Activated CD8-positive, alpha-beta T cell treated with anti-CD3 and anti-CD28 coated beads for 36 hours (primary cell): ENCODE results near the gene ENKD1. TPM values are rescaled to one million over a fixed set of nuclear protein-coding genes. Genes with fewer than 3 reads are reported as not detected.

Experiments
- ATAC-seq: fragments of 200-7000 bp; cut with Tn5 transposase; one replicate; pipeline ENCODE4 v1.10.0; 2021; ENCODE audit warnings: mild to moderate bottlenecking, moderate library complexity
- CTCF ChIA-PET: fragments of 350-600 bp; sonication (Branson Sonifier 250); formaldehyde crosslinking; loops from one replicate; lab custom pipeline; 2021; ENCODE audit warnings: antibody characterized with exemption; lab: Charles Lee
- POLR2A ChIA-PET: fragments of 350-600 bp; sonication (Branson Sonifier 250); formaldehyde crosslinking; loops from one replicate; lab custom pipeline; 2021; ENCODE audit warnings: antibody characterized with exemption; lab: Charles Lee
- DNase-seq: peaks from one replicate; pipeline ENCODE4 v3.0.0-alpha.2; 2020
- H3K27ac Mint-ChIP-seq: one replicate; pipeline ENCODE4 v1.8.0; 2021; ENCODE audit warnings: mild to moderate bottlenecking, mixed read lengths
- H3K27me3 Mint-ChIP-seq: one replicate; pipeline ENCODE4 v1.8.0; 2021; ENCODE audit warnings: mixed read lengths
- H3K36me3 Mint-ChIP-seq: one replicate; pipeline ENCODE4 v1.8.0; 2021; ENCODE audit warnings: low read depth, mixed read lengths
- H3K4me1 Mint-ChIP-seq: one replicate; pipeline ENCODE4 v1.8.0; 2021; ENCODE audit warnings: low read depth, mixed read lengths
- H3K4me3 Mint-ChIP-seq: one replicate; pipeline ENCODE4 v1.8.0; 2021; ENCODE audit warnings: mild to moderate bottlenecking, moderate library complexity, mixed read lengths
- H3K9me3 Mint-ChIP-seq: one replicate; pipeline ENCODE4 v1.8.0; 2021; ENCODE audit warnings: mixed read lengths
- intact Hi-C: fragments of 100-400 bp; cut with micrococcal nuclease; formaldehyde crosslinking; loops from one replicate; pipeline ENCODE4 v1.10.0; 2022
- total RNA-seq, 2 experiments: library from RNA; stranded (reverse); gene quantifications; one replicate each; pipeline ENCODE4 v1.2.3, GENCODE V29; 2021
- TF ChIP-seq, protein P1 (sequence below): fragments of 200-600 bp; IDR thresholded peaks from one replicate; pipeline ENCODE4 v1.8.0; 2022; ENCODE audit warnings: antibody characterized with exemption, mild to moderate bottlenecking

Gene ENKD1
- total RNA-seq, 2 experiments from 2014 or later: 8.4 to 8.9 TPM

- H3K36me3 Mint-ChIP-seq: peaks cover 37% of the 10 kb centered on the region
- TF ChIP-seq, protein P1, sequence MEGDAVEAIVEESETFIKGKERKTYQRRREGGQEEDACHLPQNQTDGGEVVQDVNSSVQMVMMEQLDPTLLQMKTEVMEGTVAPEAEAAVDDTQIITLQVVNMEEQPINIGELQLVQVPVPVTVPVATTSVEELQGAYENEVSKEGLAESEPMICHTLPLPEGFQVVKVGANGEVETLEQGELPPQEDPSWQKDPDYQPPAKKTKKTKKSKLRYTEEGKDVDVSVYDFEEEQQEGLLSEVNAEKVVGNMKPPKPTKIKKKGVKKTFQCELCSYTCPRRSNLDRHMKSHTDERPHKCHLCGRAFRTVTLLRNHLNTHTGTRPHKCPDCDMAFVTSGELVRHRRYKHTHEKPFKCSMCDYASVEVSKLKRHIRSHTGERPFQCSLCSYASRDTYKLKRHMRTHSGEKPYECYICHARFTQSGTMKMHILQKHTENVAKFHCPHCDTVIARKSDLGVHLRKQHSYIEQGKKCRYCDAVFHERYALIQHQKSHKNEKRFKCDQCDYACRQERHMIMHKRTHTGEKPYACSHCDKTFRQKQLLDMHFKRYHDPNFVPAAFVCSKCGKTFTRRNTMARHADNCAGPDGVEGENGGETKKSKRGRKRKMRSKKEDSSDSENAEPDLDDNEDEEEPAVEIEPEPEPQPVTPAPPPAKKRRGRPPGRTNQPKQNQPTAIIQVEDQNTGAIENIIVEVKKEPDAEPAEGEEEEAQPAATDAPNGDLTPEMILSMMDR: no peak
- peaks cover 9% of the 10 kb centered on the region for H3K4me1 Mint-ChIP-seq
- POLR2A ChIA-PET: no interaction called here
- ATAC-seq: no peak
- H3K4me3 Mint-ChIP-seq: no peak overlapping the region
- no peaks in the 10 kb centered on the region for H3K9me3 Mint-ChIP-seq
- CTCF ChIA-PET: interaction anchor here (1.0 to 1.1 kb wide), 2 partner anchors 9 to 10 kb away, joined by 3 to 4 read pairs; partner anchors contain the start of gene CARMIL2
- no peak overlapping the region for H3K27ac Mint-ChIP-seq
- DNase-seq: no peak
- no peaks in the 10 kb centered on the region for H3K27me3 Mint-ChIP-seq
- intact Hi-C loops: no loop called here
Measured at GRCh38 chr16:67653789-67654402, 12.7 kb downstream of the ENKD1 start.

DNA sequence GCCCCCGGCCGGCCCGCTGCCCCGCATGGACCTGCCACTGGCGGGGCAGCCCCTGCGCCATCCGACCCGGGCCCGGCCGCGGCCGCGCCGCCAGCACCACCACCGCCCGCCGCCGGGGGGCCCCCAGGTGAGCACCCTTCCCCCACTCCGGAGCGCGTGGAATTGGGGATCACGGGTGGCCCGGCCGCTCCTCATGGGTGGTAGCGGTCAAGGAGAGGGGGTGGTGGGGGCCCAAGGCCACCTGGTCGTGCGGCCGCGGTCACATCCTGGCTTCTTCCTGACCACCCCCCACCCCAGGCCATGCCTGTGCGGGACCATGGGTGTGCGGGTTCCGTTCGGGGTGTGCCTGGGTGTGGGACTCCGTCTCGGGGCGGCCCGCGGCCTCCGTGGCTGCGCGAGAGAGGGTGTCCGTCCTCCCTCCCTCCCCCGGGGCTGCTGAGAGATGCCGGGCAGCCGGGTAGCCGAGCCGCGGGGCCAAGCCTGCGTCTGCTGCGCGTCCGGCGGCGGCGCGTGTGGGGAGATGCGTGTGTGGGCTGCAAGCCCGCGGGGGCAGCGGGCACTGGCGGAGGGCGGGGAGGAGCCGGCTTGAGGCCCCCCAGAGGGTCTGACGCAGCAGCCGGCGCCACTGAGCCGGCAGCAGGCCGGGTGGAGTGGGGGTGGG is 13.3 kb downstream of the ENKD1 start:
- H3K9me3 Mint-ChIP-seq: no peaks in the 10 kb centered on the region
- H3K27me3 Mint-ChIP-seq: no peaks in the 10 kb centered on the region
- POLR2A ChIA-PET: interaction anchor here (1.2 kb wide), 1 partner anchor 12 kb away, joined by 3 read pairs; no protein-coding TSS in a partner anchor
- peaks cover 41% of the 10 kb centered on the region for H3K36me3 Mint-ChIP-seq
- peaks cover 5% of the 10 kb centered on the region for H3K4me1 Mint-ChIP-seq
- intact Hi-C loops: no loop called here
- no peak for DNase-seq
- CTCF ChIA-PET: interaction anchor here (1.0 to 1.9 kb wide), 3 partner anchors 8 to 10 kb away, joined by 3 to 5 read pairs (median 4); partner anchors contain the start of gene CARMIL2
- no peak overlapping the region for H3K27ac Mint-ChIP-seq
- no peak overlapping the region for H3K4me3 Mint-ChIP-seq
- ATAC-seq: no peak
- TF ChIP-seq, protein P1: no peak

GRCh38 chr16:67652578-67653127 is 13.9 kb downstream of the ENKD1 start:
- no peak for ATAC-seq
- intact Hi-C loops: no loop called here
- ChIA-PET CTCF (interaction anchor here (1.9 kb wide), 1 partner anchor 10 kb away, joined by 5 read pairs; no protein-coding TSS in a partner anchor), POLR2A (interaction anchor here (1.2 to 9.2 kb wide), 2 partner anchors 7 to 13 kb away, joined by 3 to 100 read pairs; partner anchors contain the start of genes ACD and PARD6A)
- peaks cover 2% of the 10 kb centered on the region for H3K4me1 Mint-ChIP-seq
- H3K9me3 Mint-ChIP-seq: no peaks in the 10 kb centered on the region
- TF ChIP-seq, protein P1: no peak
- H3K27me3 Mint-ChIP-seq: no peaks in the 10 kb centered on the region
- DNase-seq: no peak
- H3K36me3 Mint-ChIP-seq: peaks cover 39% of the 10 kb centered on the region
- no peak overlapping the region for H3K4me3 Mint-ChIP-seq
- no peak overlapping the region for H3K27ac Mint-ChIP-seq

- ChIA-PET CTCF (interaction anchor here (0.9 to 1.9 kb wide), 3 partner anchors 11 to 171 kb away, joined by 3 to 5 read pairs (median 4); partner anchors contain the start of gene ATP6V0D1), POLR2A (interaction anchor here (1.2 to 9.2 kb wide), 3 partner anchors 8 to 13 kb away, joined by 3 to 100 read pairs (median 13); partner anchors contain the start of genes ACD and PARD6A)
- H3K9me3 Mint-ChIP-seq: no peaks in the 10 kb centered on the region
- intact Hi-C loops: no loop called here
- peak overlapping the region; percentile 57 for H3K27ac Mint-ChIP-seq
- TF ChIP-seq, protein P1: no peak
- H3K4me1 Mint-ChIP-seq: peaks cover 6% of the 10 kb centered on the region
- no peak overlapping the region for H3K4me3 Mint-ChIP-seq
- DNase-seq: no peak
- H3K36me3 Mint-ChIP-seq: peaks cover 42% of the 10 kb centered on the region
- H3K27me3 Mint-ChIP-seq: no peaks in the 10 kb centered on the region
- no peak for ATAC-seq
Measured at GRCh38 chr16:67651847-67652246, 14.7 kb downstream of the ENKD1 start.
